Measurements from ENCODE around the gene SNAP47.

SNAP47 gene

DNA sequence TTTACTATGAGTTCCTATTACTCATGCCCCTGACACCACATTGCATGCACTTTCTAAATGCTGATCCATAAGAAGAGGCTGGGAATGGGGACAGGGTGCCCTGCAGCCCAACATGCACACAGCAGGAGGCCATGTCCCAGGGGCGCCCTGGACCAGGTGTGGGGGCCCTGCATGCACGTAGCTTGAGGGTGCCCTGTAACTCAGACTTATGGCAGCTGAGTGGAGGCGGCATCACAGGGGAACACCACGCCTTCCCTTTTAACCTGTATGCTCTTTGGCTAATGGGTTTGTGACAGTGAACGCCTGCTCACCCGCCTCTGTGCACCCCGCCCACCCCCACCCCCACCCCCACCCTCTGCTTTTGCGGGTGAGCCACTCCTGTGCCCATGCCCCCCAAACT lies 36.1 kb downstream of the SNAP47 start:
- no peak for TF ChIP-seq GABPA (IDR thresholded peaks at IDR 0.05; ENCODE audit: low read depth)
- TF ChIP-seq SPI1 (IDR thresholded peaks at IDR 0.05; ENCODE audit: borderline replicate concordance, low read depth), result no peak
- TF ChIP-seq, protein P1, sequence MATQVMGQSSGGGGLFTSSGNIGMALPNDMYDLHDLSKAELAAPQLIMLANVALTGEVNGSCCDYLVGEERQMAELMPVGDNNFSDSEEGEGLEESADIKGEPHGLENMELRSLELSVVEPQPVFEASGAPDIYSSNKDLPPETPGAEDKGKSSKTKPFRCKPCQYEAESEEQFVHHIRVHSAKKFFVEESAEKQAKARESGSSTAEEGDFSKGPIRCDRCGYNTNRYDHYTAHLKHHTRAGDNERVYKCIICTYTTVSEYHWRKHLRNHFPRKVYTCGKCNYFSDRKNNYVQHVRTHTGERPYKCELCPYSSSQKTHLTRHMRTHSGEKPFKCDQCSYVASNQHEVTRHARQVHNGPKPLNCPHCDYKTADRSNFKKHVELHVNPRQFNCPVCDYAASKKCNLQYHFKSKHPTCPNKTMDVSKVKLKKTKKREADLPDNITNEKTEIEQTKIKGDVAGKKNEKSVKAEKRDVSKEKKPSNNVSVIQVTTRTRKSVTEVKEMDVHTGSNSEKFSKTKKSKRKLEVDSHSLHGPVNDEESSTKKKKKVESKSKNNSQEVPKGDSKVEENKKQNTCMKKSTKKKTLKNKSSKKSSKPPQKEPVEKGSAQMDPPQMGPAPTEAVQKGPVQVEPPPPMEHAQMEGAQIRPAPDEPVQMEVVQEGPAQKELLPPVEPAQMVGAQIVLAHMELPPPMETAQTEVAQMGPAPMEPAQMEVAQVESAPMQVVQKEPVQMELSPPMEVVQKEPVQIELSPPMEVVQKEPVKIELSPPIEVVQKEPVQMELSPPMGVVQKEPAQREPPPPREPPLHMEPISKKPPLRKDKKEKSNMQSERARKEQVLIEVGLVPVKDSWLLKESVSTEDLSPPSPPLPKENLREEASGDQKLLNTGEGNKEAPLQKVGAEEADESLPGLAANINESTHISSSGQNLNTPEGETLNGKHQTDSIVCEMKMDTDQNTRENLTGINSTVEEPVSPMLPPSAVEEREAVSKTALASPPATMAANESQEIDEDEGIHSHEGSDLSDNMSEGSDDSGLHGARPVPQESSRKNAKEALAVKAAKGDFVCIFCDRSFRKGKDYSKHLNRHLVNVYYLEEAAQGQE (IDR thresholded peaks at IDR 0.05; ENCODE audit: insufficient replicate concordance, low read depth), result no peak
- TF ChIP-seq CTCF (IDR thresholded peaks at IDR 0.05; ENCODE audit: insufficient read depth, low read length), result no peak
- no peak for TF ChIP-seq POLR2AphosphoS5 (IDR thresholded peaks at IDR 0.05; ENCODE audit: low read depth)
- Histone ChIP-seq H3K4me3 (replicated peaks; ENCODE audit: insufficient read depth, low read length) (no peak overlapping the region), H3K27ac (replicated peaks) (no peak overlapping the region), H3K27me3 (ENCODE audit: insufficient read depth, poor library complexity, severe bottlenecking) (no peaks in the 10 kb centered on the region)
- no peak for DNase-seq (ENCODE audit: low read depth in 1 of 2, low spot score in 1 of 2)

GRCh38 chr1:227771771-227772170 lies 36.5 kb downstream of the SNAP47 start:
- Histone ChIP-seq H3K27me3 (ENCODE audit: insufficient read depth, poor library complexity, severe bottlenecking) (no peaks in the 10 kb centered on the region), H3K4me3 (replicated peaks; ENCODE audit: insufficient read depth, low read length) (no peak overlapping the region), H3K27ac (replicated peaks) (no peak overlapping the region)
- DNase-seq (ENCODE audit: low read depth in 1 of 2, low spot score in 1 of 2), result no peak
- TF ChIP-seq CTCF (IDR thresholded peaks at IDR 0.05; ENCODE audit: insufficient read depth, low read length) (no peak), SPI1 (IDR thresholded peaks at IDR 0.05; ENCODE audit: borderline replicate concordance, low read depth) (no peak), GABPA (IDR thresholded peaks at IDR 0.05; ENCODE audit: low read depth) (no peak), POLR2AphosphoS5 (IDR thresholded peaks at IDR 0.05; ENCODE audit: low read depth) (no peak)
- TF ChIP-seq, protein P1 (IDR thresholded peaks at IDR 0.05; ENCODE audit: insufficient replicate concordance, low read depth), result no peak

- Histone ChIP-seq H3K4me3 (replicated peaks; ENCODE audit: insufficient read depth, low read length) (no peak overlapping the region), H3K27ac (replicated peaks) (no peak overlapping the region)
- TF ChIP-seq POLR2AphosphoS5 (IDR thresholded peaks at IDR 0.05; ENCODE audit: low read depth) (no peak), GABPA (IDR thresholded peaks at IDR 0.05; ENCODE audit: low read depth) (no peak), CTCF (IDR thresholded peaks at IDR 0.05; ENCODE audit: insufficient read depth, low read length) (no peak), SPI1 (IDR thresholded peaks at IDR 0.05; ENCODE audit: borderline replicate concordance, low read depth) (no peak)
- TF ChIP-seq, protein P1 (IDR thresholded peaks at IDR 0.05; ENCODE audit: insufficient replicate concordance, low read depth), result no peak
Measured at GRCh38 chr1:227773558-227773957, 38.3 kb downstream of the SNAP47 start.

More at GRCh38 chr1:227773558-227773957, 38.3 kb downstream of the SNAP47 start:
- no peaks in the 10 kb centered on the region for H3K27me3 ChIP-seq (ENCODE audit: insufficient read depth, poor library complexity, severe bottlenecking)
- no peak for DNase-seq (ENCODE audit: low read depth in 1 of 2, low spot score in 1 of 2)

Data from HL-60 (cell line).